GM12801 (cell line): Measurements from ENCODE around the gene TASOR.

ENCODE experiments used
- CTCF ChIP-seq: IDR thresholded peaks from one replicate; pipeline ENCODE4 v1.5.1; 2011; ENCODE audit warnings: control low read depth; ENCODE audit not compliant: insufficient read length; ENCODE audit errors: extremely low read depth

Gene TASOR

GRCh38 chr3:56704706-56705105 lies 21.6 kb upstream of the TASOR start:
- no peak for TF ChIP-seq CTCF

- peak; percentile 31 for TF ChIP-seq CTCF
Observed at GRCh38 chr3:56702490-56703315, 19.6 kb upstream of the TASOR start.

DNA sequence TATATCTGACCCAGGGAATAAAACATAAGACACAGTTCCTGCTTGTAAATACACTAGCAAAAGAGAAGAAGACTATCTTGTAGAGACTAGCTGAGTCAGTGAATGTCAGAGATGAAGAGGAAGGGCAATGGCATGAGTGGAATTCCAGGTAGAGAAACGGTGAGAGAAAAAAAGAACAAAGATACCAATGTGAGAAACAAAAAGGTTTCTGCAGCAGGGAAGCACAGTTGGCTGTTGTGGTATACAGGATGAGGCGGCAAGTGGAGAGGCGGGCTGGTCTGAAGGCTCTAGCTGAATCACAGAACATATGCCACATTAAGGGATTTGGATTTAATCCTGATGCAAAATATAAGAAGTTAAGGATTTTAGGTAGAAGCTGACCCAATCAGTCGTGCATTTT lies 17.1 kb upstream of the TASOR start:
- TF ChIP-seq CTCF: no peak

DNA sequence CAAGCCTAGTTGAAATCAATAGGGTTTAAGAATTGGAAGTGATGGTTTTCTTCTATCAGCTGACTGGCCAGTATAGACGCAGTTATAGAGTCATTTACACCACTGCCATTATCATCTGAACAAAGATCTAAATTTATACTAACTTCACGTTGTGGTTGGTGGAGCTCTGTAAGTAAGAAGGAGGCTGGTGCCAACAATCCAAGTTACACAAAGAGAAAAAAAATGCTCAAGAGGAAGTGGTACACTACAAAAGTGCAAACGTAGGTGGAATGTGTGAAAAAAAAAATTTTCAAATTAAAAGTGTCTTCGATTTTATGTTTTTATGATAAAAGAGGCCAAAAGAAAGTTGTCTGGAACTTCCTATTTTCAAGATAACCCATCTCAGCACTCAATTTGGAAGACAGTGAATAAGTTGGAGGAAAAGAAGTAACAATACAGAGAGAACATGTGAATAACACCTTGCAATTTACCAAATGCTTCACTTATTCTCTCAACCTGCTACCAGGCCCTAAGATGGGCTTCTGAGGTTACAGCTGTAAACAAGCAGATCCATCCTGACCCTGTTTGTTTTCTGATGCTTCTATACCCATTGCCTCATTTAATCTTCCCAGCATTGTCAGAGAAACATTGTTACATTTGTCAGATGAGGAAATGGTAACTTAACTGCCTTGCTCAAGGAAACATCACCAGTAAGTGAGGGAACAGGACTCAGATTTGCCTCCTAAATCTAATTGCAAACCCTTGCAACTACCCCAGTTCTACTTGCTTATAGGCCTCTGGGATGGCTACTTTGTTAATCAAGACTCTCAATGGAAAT lies 12.0 kb upstream of the TASOR start:
- no peak for TF ChIP-seq CTCF

DNA sequence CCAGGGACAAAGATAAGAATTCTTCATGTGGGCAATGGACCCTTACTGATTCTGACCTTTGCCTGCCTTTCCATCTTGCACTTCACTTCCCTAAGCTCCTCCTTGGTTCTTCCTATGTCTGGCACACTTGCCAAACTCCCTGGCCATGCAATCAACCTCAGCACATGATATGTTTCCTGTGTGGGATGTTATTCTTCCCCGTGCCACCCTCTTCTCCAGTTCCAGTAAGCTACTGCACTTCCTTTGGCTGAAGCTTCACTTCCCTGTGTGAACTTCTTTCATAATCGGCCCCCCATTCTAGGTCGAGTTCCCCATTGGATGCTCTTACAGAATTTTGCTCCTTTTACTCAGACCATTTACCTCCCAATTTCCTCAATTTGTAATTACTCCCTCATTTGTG lies 10.7 kb upstream of the TASOR start:
- TF ChIP-seq CTCF: no peak

- TF ChIP-seq CTCF: no peak
Observed at GRCh38 chr3:56691165-56692000, 8.3 kb upstream of the TASOR start.

- TF ChIP-seq CTCF: no peak
Observed at GRCh38 chr3:56689303-56689702, 6.2 kb upstream of the TASOR start.
